Ascending aorta (tissue), 2 donors: ENCODE data around the gene CEP104. TPM values are rescaled to one million over a fixed set of nuclear protein-coding genes. Genes with fewer than 3 reads are reported as not detected.

Source experiments
- DNase-seq, 2 donors: peaks; one replicate each; pipeline ENCODE4 v3.0.0-alpha.2; 2019; ENCODE audit warnings: low spot score in 2 of 2
- H3K27ac ChIP-seq, 2 donors: fragments of 200-600 bp; sonication (generic); one replicate each; pipeline ENCODE4 v1.5.1; 2016 to 2017; ENCODE audit warnings: mild to moderate bottlenecking in 1 of 2
- H3K27me3 ChIP-seq: fragments of 200-600 bp; sonication (generic); one replicate; pipeline ENCODE4 v1.5.1; 2017
- H3K36me3 ChIP-seq, 2 donors: fragments of 200-600 bp; sonication (generic); one replicate each; pipeline ENCODE4 v1.5.1; 2016
- H3K4me1 ChIP-seq, 2 donors: fragments of 200-600 bp; sonication (generic); one replicate each; pipeline ENCODE4 v1.5.1; 2016 to 2017; ENCODE audit warnings: mild to moderate bottlenecking in 1 of 2
- H3K4me3 ChIP-seq, 2 donors: fragments of 200-600 bp; sonication (generic); one replicate each; pipeline ENCODE4 v1.5.1; 2016 to 2017; ENCODE audit warnings: mild to moderate bottlenecking in 1 of 2
- H3K9me3 ChIP-seq, 2 donors: fragments of 200-600 bp; sonication (generic); one replicate each; pipeline ENCODE4 v1.5.1; 2016
- intact Hi-C: fragments of 100-400 bp; cut with DNase I; formaldehyde crosslinking; loops from one replicate; pipeline ENCODE4 v1.15.1; 2023
- total RNA-seq: library from RNA; depleted of rRNA; stranded (reverse); fragments of >200 nt; gene quantifications from one replicate; pipeline ENCODE4 v1.1.0, GENCODE V29; 2016
- TF ChIP-seq, protein P1 (sequence below), 3 experiments: fragments of 200-600 bp in 2 of 3; fragments of 450-650 bp in 1 of 3; sonication (generic) in 2 of 3; IDR thresholded peaks; one replicate each; pipeline ENCODE4 v1.5.1; 2016 to 2019; ENCODE audit warnings: antibody characterized with exemption in 3 of 3, mild to moderate bottlenecking in 1 of 3, moderate library complexity in 1 of 3

The CEP104 gene
- total RNA-seq, 1 donor from 2014 or later, result 93.6 TPM

- Histone ChIP-seq H3K36me3 (peaks cover 20 to 72% of the 10 kb centered on the region in 2 donors), H3K4me1 (no peaks in the 10 kb centered on the region), H3K27me3 (no peaks in the 10 kb centered on the region), H3K9me3 (peaks cover 0 to 9% of the 10 kb centered on the region in 2 donors), H3K4me3 (no peak overlapping the region), H3K27ac (no peak overlapping the region)
- no peak for DNase-seq
- intact Hi-C loops, result no loop called here
- TF ChIP-seq, protein P1, sequence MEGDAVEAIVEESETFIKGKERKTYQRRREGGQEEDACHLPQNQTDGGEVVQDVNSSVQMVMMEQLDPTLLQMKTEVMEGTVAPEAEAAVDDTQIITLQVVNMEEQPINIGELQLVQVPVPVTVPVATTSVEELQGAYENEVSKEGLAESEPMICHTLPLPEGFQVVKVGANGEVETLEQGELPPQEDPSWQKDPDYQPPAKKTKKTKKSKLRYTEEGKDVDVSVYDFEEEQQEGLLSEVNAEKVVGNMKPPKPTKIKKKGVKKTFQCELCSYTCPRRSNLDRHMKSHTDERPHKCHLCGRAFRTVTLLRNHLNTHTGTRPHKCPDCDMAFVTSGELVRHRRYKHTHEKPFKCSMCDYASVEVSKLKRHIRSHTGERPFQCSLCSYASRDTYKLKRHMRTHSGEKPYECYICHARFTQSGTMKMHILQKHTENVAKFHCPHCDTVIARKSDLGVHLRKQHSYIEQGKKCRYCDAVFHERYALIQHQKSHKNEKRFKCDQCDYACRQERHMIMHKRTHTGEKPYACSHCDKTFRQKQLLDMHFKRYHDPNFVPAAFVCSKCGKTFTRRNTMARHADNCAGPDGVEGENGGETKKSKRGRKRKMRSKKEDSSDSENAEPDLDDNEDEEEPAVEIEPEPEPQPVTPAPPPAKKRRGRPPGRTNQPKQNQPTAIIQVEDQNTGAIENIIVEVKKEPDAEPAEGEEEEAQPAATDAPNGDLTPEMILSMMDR (IDR thresholded peaks at IDR 0.05), result no peak
Measured at GRCh38 chr1:3880429-3881192, 23.6 kb upstream of the CEP104 start.

GRCh38 chr1:3879787-3880428 is 22.9 kb upstream of the CEP104 start:
- no peak for DNase-seq
- no peaks in the 10 kb centered on the region for H3K27me3 ChIP-seq
- intact Hi-C loops, result no loop called here
- peaks cover 23 to 74% of the 10 kb centered on the region in 2 donors for H3K36me3 ChIP-seq
- H3K4me1 ChIP-seq, result no peaks in the 10 kb centered on the region
- H3K4me3 ChIP-seq, result no peak overlapping the region
- peaks cover 0 to 9% of the 10 kb centered on the region in 2 donors for H3K9me3 ChIP-seq
- TF ChIP-seq, protein P1 (IDR thresholded peaks at IDR 0.05), result no peak
- no peak overlapping the region for H3K27ac ChIP-seq

DNA sequence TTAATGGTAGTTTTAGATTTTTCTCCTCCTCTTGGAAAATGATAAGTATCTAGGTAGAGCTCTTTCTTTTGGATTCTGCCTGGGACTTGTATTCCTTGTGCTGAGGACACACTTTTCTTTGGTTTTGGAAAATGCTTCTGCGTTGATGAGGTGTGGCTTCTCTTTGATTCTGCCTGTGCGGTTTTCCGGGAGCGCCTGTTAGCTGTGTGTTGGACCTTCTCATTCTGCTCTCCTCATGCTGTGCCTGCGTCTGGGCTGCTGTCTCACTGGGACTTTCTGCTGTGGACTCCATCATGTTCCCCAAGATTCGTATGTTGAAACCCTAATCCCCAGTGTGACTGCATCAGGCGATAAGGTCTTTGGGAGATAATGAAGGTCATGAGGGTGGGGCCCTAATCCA is 22.1 kb upstream of the CEP104 start:
- Histone ChIP-seq H3K4me1 (no peaks in the 10 kb centered on the region), H3K4me3 (no peak overlapping the region), H3K27me3 (no peaks in the 10 kb centered on the region), H3K36me3 (peaks cover 25 to 69% of the 10 kb centered on the region in 2 donors), H3K27ac (no peak overlapping the region), H3K9me3 (peaks cover 0 to 9% of the 10 kb centered on the region in 2 donors)
- DNase-seq, result no peak
- TF ChIP-seq, protein P1 (IDR thresholded peaks at IDR 0.05), result no peak
- intact Hi-C loops, result no loop called here

DNA sequence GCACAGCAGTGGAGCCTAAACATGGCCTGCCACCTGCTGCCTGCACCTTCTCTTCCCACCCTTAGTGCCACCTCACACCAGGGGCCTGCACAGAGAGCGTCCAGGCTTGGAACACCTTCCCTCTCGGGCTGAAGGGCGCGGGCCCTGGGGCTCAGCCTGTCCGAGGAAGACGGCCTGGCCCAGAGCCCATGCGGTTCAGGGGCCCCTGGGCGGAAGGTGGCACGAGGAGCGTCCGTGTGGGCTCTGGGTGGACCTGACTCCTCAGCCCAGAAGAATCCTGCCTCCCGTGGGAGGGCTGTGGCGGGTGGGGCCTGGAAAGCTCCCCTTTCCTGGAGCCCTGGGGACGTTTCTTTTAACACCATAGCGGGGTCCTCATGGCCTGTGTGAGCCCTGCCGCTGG is 19.7 kb upstream of the CEP104 start:
- intact Hi-C loops, result no loop called here
- Histone ChIP-seq H3K4me3 (no peak overlapping the region), H3K36me3 (peaks cover 41 to 74% of the 10 kb centered on the region in 2 donors), H3K9me3 (peaks cover 0 to 9% of the 10 kb centered on the region in 2 donors), H3K27me3 (no peaks in the 10 kb centered on the region), H3K4me1 (no peaks in the 10 kb centered on the region), H3K27ac (no peak overlapping the region)
- TF ChIP-seq, protein P1 (IDR thresholded peaks at IDR 0.05), result no peak
- DNase-seq, result no peak

DNA sequence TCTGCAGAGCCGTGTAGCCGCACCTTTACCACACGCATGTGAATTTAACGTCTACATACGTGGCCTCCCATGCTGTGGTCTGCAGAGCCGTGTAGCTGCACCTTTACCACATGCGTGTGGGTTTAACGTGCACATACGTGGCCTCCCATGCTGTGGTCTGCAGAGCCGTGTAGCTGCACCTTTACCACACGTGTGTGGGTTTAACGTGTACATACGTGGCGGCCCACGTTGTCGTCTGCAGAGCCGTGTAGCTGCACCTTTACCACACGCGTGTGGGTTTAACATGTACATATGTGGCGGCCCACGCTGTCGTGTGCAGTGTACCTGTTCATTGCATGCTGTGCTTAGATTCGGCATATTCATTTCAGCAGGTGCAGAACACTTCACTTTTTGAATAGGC is 17.7 kb upstream of the CEP104 start:
- no peak for DNase-seq
- H3K36me3 ChIP-seq, result peaks cover 55 to 74% of the 10 kb centered on the region in 2 donors
- H3K4me1 ChIP-seq, result no peaks in the 10 kb centered on the region
- H3K4me3 ChIP-seq, result no peak overlapping the region
- no peaks in the 10 kb centered on the region for H3K27me3 ChIP-seq
- TF ChIP-seq, protein P1 (IDR thresholded peaks at IDR 0.05), result no peak
- H3K27ac ChIP-seq, result no peak overlapping the region
- peaks cover 0 to 9% of the 10 kb centered on the region in 2 donors for H3K9me3 ChIP-seq
- intact Hi-C loops, result no loop called here
